ENCODE data around the gene FGF13.

FGF13 gene

GRCh38 chrX:138711399-138712347 lies at the start of gene FGF13:
Gene FGF13 (minus strand): TSS chrX:138711717. CDS start chrX:138711003, 714 bp downstream.
- in situ Hi-C loops (cut with MboI; ENCODE audit: low sequenced_read_pairs) = no loop called here

DNA sequence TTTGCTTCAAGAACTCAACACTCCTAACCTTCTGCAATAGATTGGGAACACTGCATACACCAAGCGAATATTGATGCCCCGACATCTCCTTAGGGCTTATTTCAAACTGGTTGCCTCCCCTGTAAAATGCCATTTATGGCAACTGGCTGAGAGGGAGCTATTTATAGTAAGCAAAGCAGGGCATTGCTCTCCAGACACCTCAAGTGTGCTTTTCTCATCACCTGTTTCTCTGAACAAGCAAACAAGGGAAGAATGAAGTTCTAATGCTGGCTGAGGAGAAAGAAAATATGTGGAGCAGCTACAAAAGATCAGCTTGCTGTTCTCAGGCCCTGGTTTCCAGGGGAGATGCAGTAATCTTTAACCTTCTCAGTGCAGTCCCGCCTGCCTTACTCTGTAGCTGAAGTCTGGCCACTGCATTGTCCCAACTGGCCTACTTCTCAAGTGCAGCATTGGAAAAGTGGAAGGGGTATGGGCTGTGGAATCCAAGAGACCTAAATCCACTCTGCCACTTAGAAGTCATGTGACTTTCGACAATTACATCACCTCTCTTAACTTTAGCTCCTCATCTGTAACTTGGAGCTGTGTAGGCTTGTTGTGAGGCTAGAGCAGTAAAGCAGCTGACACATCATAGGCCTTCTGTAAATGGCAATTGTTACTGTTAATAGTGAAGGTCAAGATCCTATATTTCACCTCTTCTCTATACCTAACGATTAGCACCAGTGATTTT lies 47.9 kb upstream of the FGF13 start:
- in situ Hi-C loops (cut with MboI; ENCODE audit: low sequenced_read_pairs) = no loop called here

DNA sequence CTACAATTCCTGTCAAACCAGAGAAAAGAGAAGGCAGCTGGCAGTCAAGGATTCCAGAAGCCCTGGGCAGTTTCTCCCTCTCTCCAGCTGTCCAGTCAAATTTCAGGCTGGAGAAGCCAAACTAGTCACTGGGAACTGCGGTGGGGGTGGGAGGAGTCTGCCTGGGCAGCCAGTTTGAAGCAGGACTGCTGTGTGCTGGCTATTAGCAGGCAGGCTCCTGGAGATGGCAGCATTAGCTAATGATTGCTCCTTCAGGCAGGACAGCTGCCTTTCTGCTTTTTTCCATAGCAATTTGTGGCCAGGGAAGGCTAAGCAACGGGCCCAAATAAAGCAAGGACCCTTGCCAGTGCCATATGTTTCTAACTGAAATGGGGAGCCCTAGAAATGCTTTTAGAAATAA lies 44.7 kb upstream of the FGF13 start:
- in situ Hi-C loops (cut with MboI; ENCODE audit: low sequenced_read_pairs) = no loop called here

DNA sequence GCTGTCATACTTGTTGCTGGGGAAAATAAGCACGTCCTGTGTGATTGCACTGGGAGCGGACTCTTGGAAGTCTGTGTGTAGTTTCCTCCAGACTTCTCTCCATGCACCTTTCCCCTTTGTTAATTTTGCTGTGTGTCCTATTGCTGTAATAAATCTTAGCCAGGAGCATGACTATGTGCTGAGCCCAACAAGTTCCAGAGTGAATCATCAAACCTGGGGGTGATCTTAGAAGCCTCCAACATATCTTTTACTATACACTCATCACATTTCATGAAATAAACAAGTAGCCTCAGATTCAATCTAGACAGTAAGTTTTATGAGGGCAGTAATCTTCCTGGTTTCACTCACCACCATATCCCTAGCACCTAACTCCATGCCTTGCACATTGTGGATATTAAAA lies 43.3 kb upstream of the FGF13 start:
- in situ Hi-C loops (cut with MboI; ENCODE audit: low sequenced_read_pairs) = no loop called here

GRCh38 chrX:138748480-138748879 lies 37.0 kb upstream of the FGF13 start:
- in situ Hi-C loops (cut with MboI; ENCODE audit: low sequenced_read_pairs) = no loop called here

DNA sequence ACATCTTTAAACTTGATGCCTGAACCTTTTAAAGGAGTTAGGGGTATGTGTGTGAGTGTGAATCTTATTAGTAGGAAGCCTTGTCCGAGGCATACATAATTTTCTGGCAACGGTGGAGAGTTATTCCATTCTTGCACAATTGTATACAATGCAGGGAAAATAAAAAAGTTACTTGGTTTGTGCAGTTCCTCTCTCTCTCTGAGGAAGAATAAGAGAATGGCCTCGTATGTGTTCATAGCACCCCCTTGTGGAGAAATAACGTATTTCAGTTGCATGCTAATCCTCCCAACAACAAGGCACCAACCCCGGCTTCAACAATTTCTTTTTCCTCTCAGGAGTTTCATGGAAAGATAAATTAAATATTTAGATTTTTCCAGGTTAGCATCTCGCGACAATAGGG lies 33.7 kb upstream of the FGF13 start:
- in situ Hi-C loops (cut with MboI; ENCODE audit: low sequenced_read_pairs) = no loop called here

DNA sequence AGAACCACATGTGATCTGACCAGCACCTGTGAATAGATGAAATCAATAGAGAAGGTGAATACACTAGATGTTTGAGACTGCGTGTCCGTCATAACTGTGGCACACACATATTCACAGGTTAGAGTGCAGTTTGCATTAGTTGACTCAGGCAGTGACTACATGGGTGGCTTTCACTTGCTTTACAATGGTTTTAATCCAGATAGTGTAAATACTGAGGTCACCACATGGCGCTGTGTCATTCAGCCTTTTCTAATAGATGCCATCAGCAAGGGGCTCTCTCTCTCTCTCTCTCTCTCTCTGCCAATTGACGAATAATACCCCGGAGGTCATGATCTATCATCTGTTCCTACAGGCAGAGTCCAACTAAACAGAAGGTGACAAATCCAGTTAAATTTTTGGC lies 30.7 kb upstream of the FGF13 start:
- in situ Hi-C loops (cut with MboI; ENCODE audit: low sequenced_read_pairs) = no loop called here

DNA sequence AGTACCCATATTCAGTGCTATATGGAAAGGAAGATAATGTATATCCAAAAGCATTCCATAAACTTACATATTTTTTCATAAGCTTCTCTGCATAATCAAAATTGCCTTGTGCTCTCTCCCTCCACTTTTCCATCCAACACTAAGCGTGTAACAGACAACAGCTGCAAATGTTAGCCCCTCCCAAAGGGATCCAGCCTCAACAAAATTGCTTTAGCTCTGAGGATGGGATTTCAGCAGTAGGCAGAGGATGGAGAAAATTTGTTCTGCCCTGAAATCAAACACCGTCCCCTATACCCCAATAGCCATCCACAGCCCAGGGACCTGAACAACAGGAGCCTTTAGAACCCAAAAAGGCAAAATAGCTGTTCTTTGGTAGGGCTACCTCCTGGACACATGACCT lies 28.8 kb upstream of the FGF13 start:
- in situ Hi-C loops (cut with MboI; ENCODE audit: low sequenced_read_pairs) = no loop called here

DNA sequence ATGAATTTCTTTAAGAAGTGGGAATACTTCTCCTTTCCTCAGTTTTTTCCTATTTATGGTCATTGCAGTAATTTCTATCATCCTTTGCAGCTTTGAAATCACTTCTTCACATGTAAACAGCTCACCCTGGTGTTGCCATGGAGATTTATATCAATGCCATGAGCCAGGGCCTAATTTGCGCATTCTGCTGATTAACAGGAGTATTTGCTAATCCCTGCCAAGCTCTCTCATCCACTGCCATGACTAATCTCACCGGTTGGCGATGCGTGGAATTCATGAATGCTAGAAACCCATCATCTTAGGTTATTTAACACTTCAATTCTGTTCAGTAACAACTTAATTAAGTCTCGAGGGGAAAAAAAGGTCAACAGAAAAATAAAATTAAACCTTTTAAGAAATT lies 11.8 kb upstream of the FGF13 start:
- in situ Hi-C loops (cut with MboI; ENCODE audit: low sequenced_read_pairs) = no loop called here

- in situ Hi-C loops (cut with MboI; ENCODE audit: low sequenced_read_pairs) = no loop called here
Observed at GRCh38 chrX:138719396-138719795, 7.9 kb upstream of the FGF13 start.

GRCh38 chrX:138718941-138719340 lies 7.4 kb upstream of the FGF13 start:
- in situ Hi-C loops (cut with MboI; ENCODE audit: low sequenced_read_pairs) = no loop called here

DNA sequence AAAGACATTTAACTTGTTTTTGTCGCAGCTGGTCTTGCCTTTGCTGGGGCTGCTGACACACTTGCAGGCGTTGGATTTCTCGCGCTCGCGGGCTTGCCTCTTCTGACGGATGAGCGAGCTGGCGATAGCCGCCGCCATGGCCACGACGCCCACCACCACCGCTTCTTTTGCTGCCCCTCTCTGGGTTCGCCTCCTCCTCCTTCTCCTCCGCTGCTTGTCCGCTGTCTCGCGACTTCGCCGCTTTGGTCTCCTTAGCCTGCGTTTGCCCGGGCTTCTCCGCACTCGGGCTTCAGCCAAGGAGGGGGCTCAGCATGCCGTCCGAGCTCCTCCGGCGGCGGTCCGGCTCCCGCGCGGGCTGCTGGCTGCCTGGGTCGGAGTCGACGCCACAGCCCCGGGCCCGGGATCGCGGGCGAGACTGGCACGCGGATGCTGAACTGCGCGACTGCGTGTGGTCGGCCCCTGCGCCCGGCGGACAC lies 613 bp downstream of the FGF13 start:
- in situ Hi-C loops (cut with MboI; ENCODE audit: low sequenced_read_pairs) = no loop called here

- in situ Hi-C loops (cut with MboI; ENCODE audit: low sequenced_read_pairs) = no loop called here
Observed at GRCh38 chrX:138709886-138710791, 1.4 kb downstream of the FGF13 start.

DNA sequence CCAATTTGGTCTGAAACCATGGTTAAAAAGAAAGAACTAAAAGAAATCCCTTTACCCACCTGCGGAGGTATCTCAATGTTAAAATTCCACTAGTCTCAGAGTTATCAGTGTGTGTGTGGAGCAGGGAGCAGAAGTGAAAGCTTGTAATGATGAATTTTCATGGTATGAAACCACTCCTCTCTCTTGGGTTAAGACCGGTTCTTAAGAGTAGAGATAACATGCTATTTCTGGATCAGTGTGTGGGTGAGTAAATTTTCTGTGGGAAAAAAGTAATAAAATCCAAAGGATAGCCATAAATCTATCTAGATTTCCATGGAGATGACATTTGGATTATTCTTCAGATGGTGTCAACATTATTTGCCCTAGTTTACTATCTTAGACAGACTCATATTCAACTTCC lies 3.2 kb downstream of the FGF13 start:
- in situ Hi-C loops (cut with MboI; ENCODE audit: low sequenced_read_pairs) = no loop called here

DNA sequence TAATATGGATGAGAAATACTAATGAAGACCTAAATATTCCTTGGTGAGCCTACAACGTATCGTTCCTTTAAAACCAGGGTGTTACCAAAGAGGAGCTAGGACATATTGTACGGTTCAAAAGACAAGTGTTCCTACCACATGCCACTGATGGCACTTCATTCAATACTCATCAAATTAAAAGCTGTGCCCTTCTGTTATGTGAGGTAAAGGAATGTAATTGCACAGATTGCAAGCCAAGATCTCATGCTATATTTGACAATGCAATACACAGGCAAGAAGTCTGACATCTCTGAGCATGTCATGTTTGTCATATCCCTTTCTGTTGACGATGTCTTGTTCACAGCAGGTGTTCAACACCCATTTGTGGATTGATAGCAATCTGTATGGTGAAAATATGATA lies 6.9 kb downstream of the FGF13 start:
- in situ Hi-C loops (cut with MboI; ENCODE audit: low sequenced_read_pairs) = no loop called here

GRCh38 chrX:138704101-138704500 lies 7.4 kb downstream of the FGF13 start:
- in situ Hi-C loops (cut with MboI; ENCODE audit: low sequenced_read_pairs) = no loop called here

DNA sequence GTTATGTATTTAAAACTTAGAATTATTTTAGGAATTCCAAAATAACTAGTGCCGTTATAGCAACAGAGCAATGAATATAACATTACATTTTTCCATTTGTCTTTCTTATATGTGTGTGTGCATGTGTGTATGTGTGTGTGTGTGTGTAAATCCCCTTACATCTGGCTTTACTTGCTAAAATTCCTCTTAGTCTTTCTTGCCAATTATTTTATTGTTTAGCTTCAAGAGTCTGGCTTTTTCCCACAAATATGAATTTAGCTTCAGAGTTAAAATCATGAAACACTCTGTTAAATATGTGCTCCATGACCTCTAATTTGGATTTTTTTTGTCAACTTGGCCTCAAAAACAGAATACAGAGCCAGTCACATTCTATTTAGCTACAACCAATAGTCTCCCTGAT lies 18.9 kb downstream of the FGF13 start:
- in situ Hi-C loops (cut with MboI; ENCODE audit: low sequenced_read_pairs) = no loop called here

GRCh38 chrX:138691186-138691585 lies 20.3 kb downstream of the FGF13 start:
- in situ Hi-C loops (cut with MboI; ENCODE audit: low sequenced_read_pairs) = no loop called here

GRCh38 chrX:138690591-138690990 lies 20.9 kb downstream of the FGF13 start:
- in situ Hi-C loops (cut with MboI; ENCODE audit: low sequenced_read_pairs) = no loop called here

GRCh38 chrX:138683600-138683999 lies 27.9 kb downstream of the FGF13 start:
- in situ Hi-C loops (cut with MboI; ENCODE audit: low sequenced_read_pairs) = no loop called here

GRCh38 chrX:138669693-138670092 lies 41.8 kb downstream of the FGF13 start:
- in situ Hi-C loops (cut with MboI; ENCODE audit: low sequenced_read_pairs) = no loop called here
